Fibroblast of the aortic adventitia (primary cell): ENCODE measurements around the gene PILRB. TPM values are rescaled to one million over a fixed set of nuclear protein-coding genes. Genes with fewer than 3 reads are reported as not detected.
"Not testable (repeated sequence)": the region's sequence is repeated elsewhere in the genome, so short reads cannot be mapped to it uniquely, and the experiment has no call there.

Source experiments
- DNase-seq: peaks from one replicate; pipeline ENCODE4 v3.0.0-alpha.2; 2010; ENCODE audit warnings: low read depth
- H3K4me3 ChIP-seq: 2 replicates; pipeline ENCODE4 v1.5.1; 2011; ENCODE audit warnings: low read depth, mild to moderate bottlenecking, control low read depth, low read length, moderate library complexity
- total RNA-seq: library from RNA; depleted of rRNA; stranded (reverse); fragments of >200 nt; gene quantifications from 2 replicates; pipeline ENCODE4 v1.2.3, GENCODE V29; 2012; ENCODE audit warnings: low replicate concordance
- TF ChIP-seq, protein P1 (sequence below): IDR thresholded peaks from 2 replicates; pipeline ENCODE4 v1.5.1; 2011; ENCODE audit warnings: mild to moderate bottlenecking, low read length, control low read depth, inconsistent platforms; ENCODE audit not compliant: insufficient read depth

The PILRB gene
- total RNA-seq, 1 donor = 8.1 TPM

- H3K4me3 ChIP-seq = not testable (repeated sequence)
- TF ChIP-seq, protein P1, sequence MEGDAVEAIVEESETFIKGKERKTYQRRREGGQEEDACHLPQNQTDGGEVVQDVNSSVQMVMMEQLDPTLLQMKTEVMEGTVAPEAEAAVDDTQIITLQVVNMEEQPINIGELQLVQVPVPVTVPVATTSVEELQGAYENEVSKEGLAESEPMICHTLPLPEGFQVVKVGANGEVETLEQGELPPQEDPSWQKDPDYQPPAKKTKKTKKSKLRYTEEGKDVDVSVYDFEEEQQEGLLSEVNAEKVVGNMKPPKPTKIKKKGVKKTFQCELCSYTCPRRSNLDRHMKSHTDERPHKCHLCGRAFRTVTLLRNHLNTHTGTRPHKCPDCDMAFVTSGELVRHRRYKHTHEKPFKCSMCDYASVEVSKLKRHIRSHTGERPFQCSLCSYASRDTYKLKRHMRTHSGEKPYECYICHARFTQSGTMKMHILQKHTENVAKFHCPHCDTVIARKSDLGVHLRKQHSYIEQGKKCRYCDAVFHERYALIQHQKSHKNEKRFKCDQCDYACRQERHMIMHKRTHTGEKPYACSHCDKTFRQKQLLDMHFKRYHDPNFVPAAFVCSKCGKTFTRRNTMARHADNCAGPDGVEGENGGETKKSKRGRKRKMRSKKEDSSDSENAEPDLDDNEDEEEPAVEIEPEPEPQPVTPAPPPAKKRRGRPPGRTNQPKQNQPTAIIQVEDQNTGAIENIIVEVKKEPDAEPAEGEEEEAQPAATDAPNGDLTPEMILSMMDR = peak; percentile 40
- peak; percentile 65 for DNase-seq
Measured at GRCh38 chr7:100344560-100345287, 13.2 kb upstream of the PILRB start.

GRCh38 chr7:100345288-100345672 is 12.6 kb upstream of the PILRB start:
- not testable (repeated sequence) for H3K4me3 ChIP-seq
- TF ChIP-seq, protein P1 = peak; percentile 52
- peak; percentile 61 for DNase-seq

GRCh38 chr7:100346921-100347320 is 11.0 kb upstream of the PILRB start:
- H3K4me3 ChIP-seq = no peak overlapping the region
- TF ChIP-seq, protein P1 = no peak
- no peak for DNase-seq

- H3K4me3 ChIP-seq = no peak overlapping the region
- TF ChIP-seq, protein P1 = no peak
- DNase-seq = no peak
Measured at GRCh38 chr7:100348805-100349204, 9.1 kb upstream of the PILRB start.

GRCh38 chr7:100349757-100350156 is 8.2 kb upstream of the PILRB start:
- H3K4me3 ChIP-seq = no peak overlapping the region
- TF ChIP-seq, protein P1 = no peak
- DNase-seq = no peak

DNA sequence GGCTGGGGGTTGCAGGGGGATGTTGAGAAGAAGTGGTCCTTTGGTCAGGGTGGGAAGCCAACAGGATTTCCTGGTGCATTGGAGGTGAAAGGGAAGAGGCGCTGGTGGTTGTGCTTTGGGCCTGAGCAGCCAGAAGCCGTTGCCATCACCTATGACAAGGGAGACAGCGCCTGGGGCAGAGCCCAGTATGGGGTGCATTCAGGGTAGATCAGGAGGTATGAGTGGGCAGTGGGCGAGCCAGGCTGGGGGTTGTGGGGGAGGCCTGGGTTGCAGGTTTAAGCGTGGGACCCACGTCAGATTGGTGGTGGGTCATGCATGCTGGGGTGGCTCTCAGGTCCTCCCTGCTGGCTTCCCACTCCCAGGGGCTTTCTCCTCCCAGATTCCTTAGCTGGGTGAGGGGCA is 6.3 kb upstream of the PILRB start:
- no peak overlapping the region for H3K4me3 ChIP-seq
- TF ChIP-seq, protein P1 = no peak

GRCh38 chr7:100352230-100352781 is 5.6 kb upstream of the PILRB start:
- DNase-seq, H3K4me3 ChIP-seq: not testable (repeated sequence)

More for the DNA sequence above, 6.3 kb upstream of the PILRB start:
- DNase-seq = no peak
